ENCODE measurements around the gene XRN2. TPM values are rescaled to one million over a fixed set of nuclear protein-coding genes. Genes with fewer than 3 reads are reported as not detected.

XRN2 gene
- total RNA-seq, 1 experiment from 2014 or later: 175 TPM

DNA sequence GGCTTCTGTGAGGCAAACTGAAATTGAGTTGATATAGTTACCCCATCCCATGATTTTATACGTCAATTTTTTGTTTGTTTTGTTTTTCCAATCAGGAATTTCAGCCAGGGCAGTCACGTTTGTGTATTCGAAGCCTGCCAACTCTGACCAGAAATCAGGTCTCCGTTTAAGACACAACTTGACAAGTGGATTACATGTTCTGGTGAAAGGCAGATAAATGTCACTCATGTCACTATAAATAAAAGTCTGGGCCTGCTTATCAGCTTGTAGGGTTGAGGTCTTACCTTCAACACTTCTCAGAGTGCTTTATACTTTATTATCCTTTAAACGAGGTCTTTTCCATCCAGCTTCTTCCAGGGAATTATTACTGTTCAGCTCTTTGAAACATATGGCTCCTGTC, 8.4 kb upstream of the XRN2 start:
- no peak for DNase-seq (ENCODE audit: low read depth)

GRCh38 chr20:21301940-21302663, 1.0 kb upstream of the XRN2 start:
- DNase-seq (ENCODE audit: low read depth): no peak

GRCh38 chr20:21302664-21303060, 469 bp upstream of the XRN2 start:
- no peak for DNase-seq (ENCODE audit: low read depth)

DNA sequence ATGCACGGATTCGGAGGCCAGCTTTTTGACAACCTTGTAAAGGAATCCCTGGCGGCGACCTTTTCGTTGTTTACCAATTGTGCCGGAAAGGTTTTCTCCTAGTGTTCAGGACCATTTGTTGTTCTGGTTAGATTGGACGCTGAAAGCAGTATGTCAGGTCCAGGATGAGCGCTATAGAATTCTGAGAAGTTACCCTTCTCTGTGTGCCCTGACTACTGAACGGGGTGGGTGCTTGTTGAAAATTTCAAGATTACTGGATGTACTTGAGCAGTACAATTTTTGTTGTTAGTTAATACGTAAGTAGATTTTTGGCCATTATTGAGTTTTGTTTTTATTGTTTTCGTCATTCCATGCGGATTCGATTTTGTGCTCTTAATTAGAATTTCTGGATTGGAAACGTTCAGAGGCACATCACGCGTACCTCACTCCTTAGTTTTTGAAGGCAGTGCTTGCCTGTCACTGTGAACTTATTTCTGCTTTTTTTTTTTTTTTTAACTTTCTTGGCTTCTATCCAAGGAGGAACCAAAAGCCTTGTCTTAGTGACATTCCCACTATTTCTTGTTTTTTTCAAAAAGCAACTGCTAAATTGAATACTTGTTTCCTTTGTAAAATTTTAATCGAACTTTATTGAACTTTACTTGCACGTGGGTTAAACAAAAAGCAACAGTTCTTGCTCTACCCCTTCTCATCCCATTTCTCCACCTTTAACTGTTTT, 898 bp downstream of the XRN2 start:
- DNase-seq (ENCODE audit: low read depth): peak; percentile 25

DNA sequence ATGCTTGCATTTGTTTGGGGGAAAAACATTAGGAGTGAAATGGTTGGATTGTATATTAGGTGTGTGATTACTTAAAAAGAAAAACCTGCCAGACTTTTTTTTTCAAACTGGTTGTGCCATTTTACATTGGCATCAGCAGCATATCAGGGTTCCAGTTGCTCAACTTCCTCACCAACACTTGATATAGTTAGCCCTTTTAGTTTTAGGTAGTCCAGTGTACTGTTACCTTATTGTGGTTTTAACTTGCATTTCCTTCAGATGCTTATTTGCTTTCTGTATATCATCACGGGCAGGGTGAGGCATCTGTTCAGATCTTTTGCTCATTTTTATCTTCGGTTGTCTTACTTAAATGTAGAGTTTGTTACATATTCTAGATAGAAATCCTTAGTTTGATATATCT, 5.2 kb downstream of the XRN2 start:
- DNase-seq (ENCODE audit: low read depth): no peak

DNA sequence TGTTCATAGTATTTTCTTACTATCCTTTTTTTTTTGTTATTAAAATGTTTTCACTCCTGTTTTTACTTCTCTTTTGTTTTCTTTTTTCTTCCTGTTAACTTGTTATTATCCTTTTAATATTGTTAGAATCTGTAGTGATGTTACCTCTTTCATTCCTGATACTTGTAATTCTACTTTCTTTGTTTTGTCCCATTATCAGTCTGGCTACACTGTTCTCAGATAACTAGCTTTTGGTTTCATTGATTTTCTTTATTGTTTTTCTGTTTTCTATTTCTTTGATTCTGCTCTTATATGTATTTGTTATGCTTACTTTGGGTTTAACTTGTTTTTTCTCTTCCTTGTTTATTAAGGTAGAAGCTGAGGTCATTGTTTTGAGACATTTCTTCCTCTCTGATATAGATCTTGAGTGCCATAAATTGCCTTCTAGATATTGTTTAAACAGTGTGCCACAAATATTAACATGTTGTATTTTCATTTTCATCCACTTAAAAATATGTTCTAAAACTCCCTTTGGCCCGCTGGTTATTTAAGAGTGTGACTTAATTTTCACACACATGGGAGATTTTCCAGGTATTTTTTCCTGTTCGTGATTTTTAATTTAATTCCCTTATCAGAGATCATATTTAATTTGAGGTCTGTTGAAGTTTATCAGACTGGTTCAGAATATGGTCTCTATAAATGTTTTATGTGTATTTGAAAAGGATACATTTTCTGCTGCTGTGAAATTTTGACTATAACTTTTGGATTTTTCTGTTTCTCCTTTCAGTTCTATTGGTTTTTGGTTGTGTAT, 6.7 kb downstream of the XRN2 start:
- no peak for DNase-seq (ENCODE audit: low read depth)

DNA sequence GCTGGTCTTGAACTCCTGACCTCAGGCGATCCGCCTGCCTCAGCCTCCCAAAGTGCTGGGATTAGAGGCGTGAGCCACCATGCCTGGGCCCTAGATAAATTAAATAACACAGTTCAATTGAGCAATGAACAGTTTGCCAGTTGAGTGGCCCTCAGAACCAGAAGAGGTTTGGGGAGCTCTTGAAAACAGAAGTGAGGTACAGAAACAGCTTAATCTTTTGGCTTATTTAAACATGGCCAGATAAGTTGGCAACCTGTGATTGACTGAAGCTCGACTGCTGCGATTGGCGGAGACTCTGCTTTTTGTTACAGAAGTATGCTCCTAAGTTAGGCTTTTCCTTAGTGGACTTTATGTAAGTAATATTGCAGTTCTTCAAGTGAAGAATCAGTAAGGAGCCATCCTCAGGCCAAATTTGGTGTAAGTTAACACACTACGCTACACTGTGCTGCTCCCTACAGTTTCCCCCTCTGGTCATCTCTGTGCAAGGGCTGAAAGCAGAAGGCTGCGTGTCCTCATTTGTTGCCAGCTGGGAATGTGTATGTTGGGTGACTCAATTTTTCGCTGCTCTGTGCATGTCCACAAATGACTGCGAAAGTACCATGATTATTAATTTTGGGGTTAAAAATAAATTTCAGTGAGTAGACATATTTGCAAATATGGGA, 9.8 kb downstream of the XRN2 start:
- DNase-seq (ENCODE audit: low read depth): no peak

GRCh38 chr20:21315138-21315537, 12.0 kb downstream of the XRN2 start:
- DNase-seq (ENCODE audit: low read depth): peak; percentile 94

DNA sequence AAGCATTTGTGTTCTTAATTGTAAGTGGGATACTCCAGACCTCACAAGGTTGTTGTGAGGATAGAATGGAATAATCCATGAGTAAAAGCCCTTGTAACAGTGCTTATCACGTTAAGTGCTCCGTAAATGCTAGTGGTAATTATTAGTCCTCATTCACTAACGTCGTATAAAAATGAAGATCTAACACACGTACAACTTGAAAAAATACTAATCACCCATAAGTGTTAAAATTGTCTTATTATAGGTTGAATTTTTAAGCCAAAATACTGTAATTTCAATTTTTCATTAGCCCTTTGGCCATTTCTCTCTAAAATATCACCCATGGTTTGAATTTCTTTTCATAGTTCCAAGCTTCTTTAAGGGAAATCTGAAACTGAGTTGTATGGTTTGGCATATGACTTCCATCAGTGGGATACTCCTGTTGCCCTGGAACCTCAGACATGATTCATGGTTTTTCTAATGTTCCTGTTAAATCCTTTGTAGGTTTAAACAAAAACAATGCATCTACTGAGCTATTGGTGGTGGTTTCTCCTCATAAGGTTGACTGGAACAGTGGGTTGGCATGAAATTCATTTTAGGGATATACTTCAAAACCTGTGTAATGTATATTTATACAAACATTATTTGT, 19.1 kb downstream of the XRN2 start:
- peak; percentile 47 for DNase-seq (ENCODE audit: low read depth)

GRCh38 chr20:21322921-21323331, 19.8 kb downstream of the XRN2 start:
- DNase-seq (ENCODE audit: low read depth): peak; percentile 58

- DNase-seq (ENCODE audit: low read depth): peak; percentile 93
Observed at GRCh38 chr20:21323640-21324039, 20.5 kb downstream of the XRN2 start.

DNA sequence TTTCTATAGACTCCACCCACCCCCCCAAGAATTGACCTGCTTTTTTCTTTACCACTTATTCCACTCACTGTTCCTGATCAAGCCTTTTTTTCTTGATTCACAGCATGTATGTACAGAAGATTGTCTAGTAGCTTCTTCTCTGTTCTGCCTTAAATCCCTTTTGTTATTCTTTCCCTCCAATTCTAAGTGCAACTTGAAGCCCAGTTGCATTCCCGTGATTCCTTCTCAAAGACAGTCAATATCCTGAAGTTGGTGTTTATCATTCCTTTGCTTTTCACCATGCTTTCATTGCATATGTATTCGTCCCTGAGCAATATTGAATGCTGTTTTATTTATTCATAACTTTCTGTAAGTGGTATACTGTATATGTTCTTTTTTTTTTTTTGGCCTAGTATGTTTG, 21.0 kb downstream of the XRN2 start:
- no peak for DNase-seq (ENCODE audit: low read depth)

GRCh38 chr20:21325296-21325695, 22.2 kb downstream of the XRN2 start:
- DNase-seq (ENCODE audit: low read depth): no peak

- DNase-seq (ENCODE audit: low read depth): no peak
Observed at GRCh38 chr20:21326700-21327099, 23.6 kb downstream of the XRN2 start.

GRCh38 chr20:21336455-21337151, 33.5 kb downstream of the XRN2 start:
- DNase-seq (ENCODE audit: low read depth): no peak

DNA sequence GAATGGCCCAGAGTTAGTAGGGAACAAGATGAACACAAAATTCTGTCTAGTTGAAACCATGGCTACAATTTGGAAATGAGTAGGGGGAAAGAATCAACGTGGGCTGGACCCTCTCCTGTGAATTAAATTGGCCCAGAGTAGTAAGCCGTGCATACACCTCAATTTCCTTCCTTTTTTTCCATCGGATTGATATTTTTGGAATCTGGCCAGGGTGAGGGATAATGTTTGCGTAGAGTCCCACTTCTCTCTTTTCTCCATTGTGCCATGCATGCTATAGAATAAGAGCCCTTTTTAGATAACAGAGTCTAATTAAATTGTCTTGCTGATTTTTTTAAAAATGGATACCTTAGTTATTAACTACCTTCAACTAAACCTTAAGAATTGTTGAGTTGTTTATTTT, 35.2 kb downstream of the XRN2 start:
- no peak for DNase-seq (ENCODE audit: low read depth)

- no peak for DNase-seq (ENCODE audit: low read depth)
Observed at GRCh38 chr20:21339499-21339898, 36.4 kb downstream of the XRN2 start.

DNA sequence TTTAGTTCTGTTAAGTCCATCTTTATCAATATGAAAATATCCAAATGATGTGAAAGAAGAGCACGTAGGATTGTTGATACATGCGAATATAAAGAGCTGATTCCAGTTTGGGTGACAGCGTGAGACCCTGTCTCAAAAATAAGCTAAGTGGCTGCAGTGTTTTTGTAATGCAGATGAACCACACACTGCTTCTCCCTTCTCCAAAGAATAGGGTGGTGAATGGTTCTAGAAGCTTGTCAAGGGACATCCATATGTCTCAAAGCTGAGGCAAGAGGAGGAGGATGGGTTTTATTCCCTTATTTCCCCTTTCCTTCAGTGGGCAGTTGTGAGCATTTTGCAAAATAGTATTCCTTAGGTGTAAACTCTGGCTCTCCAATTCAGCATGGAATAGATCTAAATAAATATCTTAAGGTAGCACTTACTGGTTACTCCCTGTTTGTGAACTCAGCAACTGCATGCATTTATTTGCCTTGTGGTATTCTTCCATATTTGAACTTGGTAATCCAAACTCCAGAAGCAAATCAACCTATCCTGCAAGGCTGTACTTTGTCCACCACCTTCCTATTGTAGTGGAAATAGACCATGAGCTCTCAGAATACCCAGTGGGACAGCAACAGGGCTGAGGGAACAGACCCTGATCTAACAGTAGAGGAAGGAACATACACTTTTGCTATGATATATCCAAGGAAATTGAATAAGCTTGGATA, 38.0 kb downstream of the XRN2 start:
- DNase-seq (ENCODE audit: low read depth): no peak

DNA sequence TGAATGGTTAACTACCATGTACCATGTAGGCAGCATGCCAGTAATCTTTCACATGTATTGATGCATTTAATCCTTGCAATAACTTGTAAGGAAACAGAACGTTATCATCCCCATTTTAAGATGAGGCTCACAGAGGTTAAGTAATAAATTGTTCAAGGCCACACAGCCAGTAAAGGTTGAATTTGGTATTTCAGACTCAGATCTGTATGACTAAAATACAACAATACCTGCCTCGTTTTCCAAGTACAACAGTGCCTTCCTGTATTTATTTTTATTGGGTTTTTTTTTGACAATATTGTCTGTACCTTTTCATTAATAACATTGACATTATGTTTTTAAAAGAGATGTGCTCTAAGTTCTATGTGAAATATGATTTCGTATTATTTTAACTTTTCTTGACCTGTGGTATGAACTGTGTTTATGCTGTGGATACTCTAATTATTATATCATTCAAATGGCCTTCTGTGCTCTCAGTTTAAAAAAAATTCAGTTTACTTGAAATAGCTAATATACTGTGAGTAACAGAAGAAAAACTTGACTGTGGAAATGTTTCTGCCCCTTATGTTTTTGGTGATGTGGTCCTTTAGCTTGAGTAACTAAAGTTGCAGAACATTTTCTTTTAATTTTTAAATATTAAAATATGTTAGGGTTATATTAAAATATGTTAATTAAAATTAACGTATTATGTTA, 39.7 kb downstream of the XRN2 start:
- no peak for DNase-seq (ENCODE audit: low read depth)
